GM18511 (cell line): ENCODE measurements around the gene KRT6B.

ENCODE experiments used
- ATAC-seq: cut with Tn5 transposase; IDR thresholded peaks from one replicate; pipeline ENCODE4 v1.9.1; 2021; ENCODE audit warnings: mild to moderate bottlenecking, moderate library complexity; ENCODE audit not compliant: unreplicated experiment

The KRT6B gene

GRCh38 chr12:52436828-52437474 is 15.0 kb downstream of the KRT6B start:
- ATAC-seq: no peak

- no peak for ATAC-seq
Measured at GRCh38 chr12:52436000-52436827, 15.7 kb downstream of the KRT6B start.

- ATAC-seq: no peak
Measured at GRCh38 chr12:52435659-52435999, 16.3 kb downstream of the KRT6B start.

- ATAC-seq: no peak
Measured at GRCh38 chr12:52434760-52435530, 17.0 kb downstream of the KRT6B start.

- no peak for ATAC-seq
Measured at GRCh38 chr12:52434081-52434733, 17.7 kb downstream of the KRT6B start, which contains the start of gene KRT75. Gene KRT75 (minus strand): TSS chr12:52434371. CDS start chr12:52434304, 67 bp downstream.

- no peak for ATAC-seq
Measured at GRCh38 chr12:52433501-52434080, 18.4 kb downstream of the KRT6B start.

GRCh38 chr12:52432559-52433207 is 19.3 kb downstream of the KRT6B start:
- ATAC-seq: no peak

GRCh38 chr12:52428121-52428520 is 23.8 kb downstream of the KRT6B start:
- ATAC-seq: no peak

GRCh38 chr12:52427083-52427482 is 24.9 kb downstream of the KRT6B start:
- ATAC-seq: no peak

- no peak for ATAC-seq
Measured at GRCh38 chr12:52426034-52426433, 25.9 kb downstream of the KRT6B start.

GRCh38 chr12:52425466-52425865 is 26.5 kb downstream of the KRT6B start:
- no peak for ATAC-seq

- ATAC-seq: no peak
Measured at GRCh38 chr12:52423661-52424500, 28.1 kb downstream of the KRT6B start.

- no peak for ATAC-seq
Measured at GRCh38 chr12:52423035-52423434, 28.9 kb downstream of the KRT6B start.

GRCh38 chr12:52419656-52420055 is 32.3 kb downstream of the KRT6B start:
- no peak for ATAC-seq

GRCh38 chr12:52418576-52419110 is 33.3 kb downstream of the KRT6B start:
- ATAC-seq: no peak

GRCh38 chr12:52417740-52418139 is 34.2 kb downstream of the KRT6B start:
- no peak for ATAC-seq

GRCh38 chr12:52416795-52417194 is 35.2 kb downstream of the KRT6B start:
- no peak for ATAC-seq

GRCh38 chr12:52415870-52416750 is 35.8 kb downstream of the KRT6B start:
- no peak for ATAC-seq
